ENCODE results near the gene KCNQ5.
"Not testable (repeated sequence)": the region's sequence is repeated elsewhere in the genome, so short reads cannot be mapped to it uniquely, and the experiment has no call there.

KCNQ5 gene

DNA sequence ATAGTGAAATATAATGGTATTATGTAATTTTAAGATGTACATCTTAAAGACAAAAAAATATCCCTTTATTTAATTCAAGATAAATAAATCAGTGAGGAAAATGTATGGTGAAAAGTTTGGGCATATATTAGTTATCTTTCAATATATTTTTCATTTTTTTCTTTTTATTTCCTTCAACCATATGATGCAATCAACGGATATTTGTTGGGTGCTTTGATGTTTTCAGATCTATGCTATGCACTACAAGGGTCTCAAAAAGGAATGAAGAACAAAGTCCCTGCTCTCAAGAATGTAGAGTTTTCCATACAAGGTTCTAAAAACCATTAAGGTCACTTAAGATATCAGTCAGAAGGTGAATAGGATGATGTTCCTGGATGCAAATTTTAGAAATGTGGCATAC, 345.5 kb downstream of the KCNQ5 start:
- DNase-seq = no peak

DNA sequence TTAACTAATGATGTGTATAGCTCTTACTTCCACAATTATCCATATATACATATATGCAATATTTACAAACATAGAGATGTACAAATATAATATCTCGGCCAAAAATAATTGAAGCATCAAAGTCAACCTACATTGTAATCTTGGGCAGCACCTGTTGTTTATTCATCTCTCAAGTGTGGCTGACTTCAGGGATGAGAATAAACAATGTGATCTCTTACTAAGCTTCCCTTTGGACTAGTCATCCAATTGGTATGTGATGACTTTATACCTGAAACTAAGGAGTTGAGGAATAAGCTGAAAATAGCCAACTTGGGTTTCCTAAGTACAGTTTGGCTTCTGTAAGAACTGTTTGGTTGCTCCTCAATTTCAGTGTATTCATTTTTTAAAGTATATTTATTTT, 346.8 kb downstream of the KCNQ5 start:
- DNase-seq = no peak

DNA sequence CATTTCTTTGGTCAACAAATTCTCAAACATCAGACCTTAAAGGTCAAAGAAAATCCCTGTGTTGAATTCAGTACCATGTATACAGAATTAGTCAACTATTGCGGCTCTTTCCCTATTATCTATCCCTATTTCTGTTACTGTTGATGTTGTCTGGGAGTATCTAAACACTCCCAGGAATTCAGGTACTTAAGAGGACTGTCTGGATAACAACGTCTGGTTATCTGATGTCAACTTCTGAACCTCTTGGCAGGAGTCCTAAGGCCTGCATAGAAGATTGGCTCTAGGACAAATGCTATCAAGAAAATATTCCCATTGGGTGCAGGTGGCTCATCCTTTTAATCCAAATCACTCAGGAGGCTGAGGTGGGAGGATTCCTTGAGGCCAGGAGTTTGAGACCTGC, 347.8 kb downstream of the KCNQ5 start:
- no peak for DNase-seq

DNA sequence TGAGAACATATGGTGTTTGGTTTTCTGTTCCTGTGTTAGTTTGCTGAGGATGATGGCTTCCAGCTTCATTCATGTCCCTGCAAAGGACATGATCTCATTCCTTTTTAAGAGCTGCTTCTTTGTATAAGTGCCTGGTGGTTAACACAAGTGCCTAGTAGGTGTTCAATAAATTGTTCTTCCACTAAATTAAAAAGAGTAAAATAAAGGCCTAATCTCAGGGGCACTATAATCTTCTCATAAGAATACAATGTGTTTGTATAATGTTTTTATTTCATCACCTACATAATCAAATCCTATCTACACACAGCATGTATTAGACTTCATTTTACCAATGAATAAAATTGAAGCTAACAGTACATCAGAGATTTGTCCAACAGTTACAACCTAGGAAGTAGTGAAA, 350.7 kb downstream of the KCNQ5 start:
- DNase-seq = no peak

DNA sequence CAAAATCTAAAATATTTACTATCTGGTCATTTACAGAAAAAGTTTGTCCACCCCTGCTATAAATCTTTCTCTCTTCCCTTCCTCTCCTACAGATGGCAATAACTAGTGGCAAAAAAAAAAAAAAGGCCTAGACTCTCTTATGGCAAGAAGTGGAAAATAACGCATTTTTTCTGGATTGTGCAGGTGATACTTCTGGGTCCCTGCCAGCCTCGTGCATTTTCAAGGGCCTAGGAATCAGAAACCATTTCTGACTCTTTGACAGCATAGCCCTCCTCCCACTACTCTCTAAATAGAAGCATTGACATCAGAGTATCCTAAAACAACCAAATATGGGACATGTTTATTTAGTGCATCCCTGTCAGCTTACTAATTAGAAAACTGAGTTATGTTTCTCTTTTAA, 352.4 kb downstream of the KCNQ5 start:
- no peak for DNase-seq

DNA sequence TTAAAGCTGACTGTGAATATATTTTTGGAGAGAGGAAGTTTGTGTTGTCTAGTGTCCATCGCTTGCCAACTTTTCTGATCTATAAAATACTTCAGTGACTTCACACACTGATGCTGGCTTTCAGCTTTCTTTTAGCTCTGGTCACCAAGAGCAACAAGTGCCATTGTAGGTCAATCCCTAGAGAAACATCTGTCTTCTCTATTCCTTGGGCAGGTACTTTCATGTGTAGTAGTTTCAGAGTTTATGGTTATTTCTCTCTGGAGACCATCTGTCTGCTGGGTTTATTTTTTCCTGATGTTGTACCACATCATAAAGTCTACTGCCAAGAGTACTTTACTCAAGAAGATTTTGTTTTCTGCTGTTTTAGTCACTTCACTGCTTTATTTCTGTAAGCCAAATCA, 353.5 kb downstream of the KCNQ5 start:
- no peak for DNase-seq

DNA sequence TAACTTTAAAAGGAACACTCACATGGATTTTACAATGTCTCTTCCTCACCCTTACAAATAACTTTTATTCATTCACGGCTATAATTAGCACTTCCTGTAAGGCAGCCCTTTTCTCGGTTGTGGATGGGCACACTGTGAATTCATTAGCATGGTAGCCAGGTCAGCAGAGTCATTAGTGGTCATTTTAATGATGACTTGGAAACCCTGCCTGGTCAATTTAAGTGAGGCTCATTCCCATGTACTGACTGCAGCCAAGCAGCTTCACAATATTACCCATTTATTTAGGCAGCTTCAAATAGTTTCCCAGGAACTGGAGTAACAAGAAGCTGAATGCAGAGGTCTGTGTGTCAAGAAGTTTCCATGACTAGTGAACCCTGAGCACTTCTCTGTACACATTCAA, 354.6 kb downstream of the KCNQ5 start:
- DNase-seq = no peak

DNA sequence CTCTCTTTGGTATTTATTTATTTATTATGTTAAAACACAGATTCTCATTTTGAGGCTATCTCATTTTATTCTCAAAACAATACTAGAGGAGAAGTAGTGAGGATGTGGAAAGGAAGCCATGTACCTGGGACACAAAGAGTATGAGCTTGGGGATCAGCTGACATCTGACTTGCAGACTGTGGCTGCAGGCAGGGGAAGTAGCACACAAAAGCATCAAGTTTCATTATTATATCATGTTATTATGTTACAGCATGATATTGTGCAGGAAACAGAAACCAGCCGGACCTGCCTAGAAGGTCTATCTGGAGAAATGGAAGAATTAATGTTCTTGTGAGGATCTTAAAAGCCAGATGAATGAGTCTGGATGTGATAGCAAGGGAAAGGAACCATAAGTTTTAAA, 355.2 kb downstream of the KCNQ5 start:
- DNase-seq = no peak

DNA sequence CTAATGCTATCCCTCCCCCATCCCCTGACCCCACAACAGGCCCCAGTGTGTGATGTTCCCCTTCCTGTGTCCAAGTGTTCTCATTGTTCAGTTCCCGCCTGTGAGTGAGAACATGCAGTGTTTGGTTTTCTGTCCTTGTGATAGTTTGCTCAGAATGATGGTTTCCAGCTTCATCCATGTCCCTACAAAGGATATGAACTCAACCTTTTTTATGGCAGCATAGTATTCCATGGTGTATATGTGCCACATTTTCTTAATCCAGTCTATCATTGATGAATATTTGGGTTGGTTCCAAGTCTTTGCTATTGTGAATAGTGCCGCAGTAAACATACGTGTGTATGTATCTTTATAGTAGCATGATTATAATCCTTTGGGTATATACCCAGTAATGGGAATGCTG, 356.9 kb downstream of the KCNQ5 start:
- not testable (repeated sequence) for DNase-seq

DNA sequence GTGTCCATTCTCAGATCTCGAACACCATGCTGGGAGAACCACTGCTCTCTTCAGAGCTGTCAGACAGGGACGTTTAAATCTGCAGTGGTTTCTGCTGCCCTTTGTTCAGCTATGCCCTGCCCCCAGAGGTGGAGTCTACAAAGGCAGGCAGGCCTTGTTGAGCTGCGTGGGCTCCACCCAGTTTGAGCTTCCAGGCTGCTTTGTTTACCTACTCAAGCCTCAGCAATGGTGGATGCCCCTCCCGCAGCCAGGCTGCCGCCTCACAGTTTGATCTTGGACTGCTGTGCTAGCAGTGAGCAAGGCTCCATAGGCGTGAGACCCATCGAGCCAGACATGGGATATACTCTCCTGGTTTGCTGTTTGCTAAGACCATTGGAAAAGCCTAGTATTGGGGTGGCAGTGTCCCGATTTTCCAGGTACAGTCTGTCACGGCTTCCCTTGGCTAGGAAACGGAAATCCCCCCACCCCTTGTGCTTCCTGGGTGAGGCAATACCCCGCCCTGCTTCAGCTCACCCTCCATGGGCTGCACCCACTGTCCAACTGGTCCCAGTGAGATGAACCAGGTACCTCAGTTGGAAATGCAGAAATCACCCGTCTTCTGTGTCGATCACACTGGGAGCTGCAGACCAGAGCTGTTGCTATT, 362.4 kb downstream of the KCNQ5 start:
- not testable (repeated sequence) for DNase-seq

DNA sequence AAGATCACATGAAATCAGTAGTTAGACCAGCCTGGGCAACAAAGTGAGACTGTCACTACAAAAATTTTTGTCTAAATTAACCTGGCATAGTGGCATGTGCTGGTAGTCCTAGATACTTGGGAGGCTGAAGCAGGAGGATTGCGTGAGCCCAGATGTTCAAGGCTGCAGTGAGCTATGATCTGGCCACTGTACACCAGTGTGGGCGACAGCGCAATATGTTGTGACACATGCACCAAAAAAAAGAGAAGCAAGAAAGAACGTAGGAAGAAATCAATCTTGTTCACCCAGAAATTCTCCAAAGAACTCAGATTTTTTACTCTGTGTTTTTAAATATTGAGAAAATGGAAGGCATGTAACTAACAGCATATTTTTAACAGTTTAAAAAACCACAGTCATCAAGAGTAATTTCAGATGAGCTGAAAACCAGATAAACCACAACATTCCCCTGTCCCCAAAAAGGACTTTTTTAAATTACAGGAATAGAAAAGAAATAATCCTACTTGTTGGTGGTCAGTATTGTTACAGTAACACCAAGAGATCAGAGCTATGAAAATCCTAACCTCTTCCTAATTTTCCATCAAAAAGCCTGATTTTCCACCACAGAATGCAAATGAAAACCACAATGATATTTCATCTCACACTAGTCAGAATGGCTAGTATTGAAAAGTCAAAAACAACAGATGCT, 363.3 kb downstream of the KCNQ5 start:
- DNase-seq = no peak

DNA sequence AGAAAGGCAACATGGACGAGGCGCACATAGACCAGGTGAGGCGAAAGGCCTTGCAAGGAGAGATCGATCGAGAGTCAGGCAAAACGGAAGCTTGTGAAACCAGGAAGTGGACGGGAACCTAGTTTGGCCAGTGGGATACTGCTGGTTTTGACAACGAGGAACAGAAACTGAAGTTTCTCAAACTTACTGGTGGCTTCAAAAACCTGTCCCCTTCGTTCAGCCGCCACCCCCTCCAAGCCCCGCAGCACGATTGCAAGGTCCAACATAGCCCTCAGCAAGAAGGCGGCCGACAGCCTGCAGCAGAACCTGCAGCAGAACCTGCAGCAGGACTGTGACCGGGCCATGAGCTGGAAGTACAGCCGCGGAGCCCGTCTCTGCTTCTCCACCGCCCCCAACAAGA, 365.4 kb downstream of the KCNQ5 start:
- DNase-seq = no peak

DNA sequence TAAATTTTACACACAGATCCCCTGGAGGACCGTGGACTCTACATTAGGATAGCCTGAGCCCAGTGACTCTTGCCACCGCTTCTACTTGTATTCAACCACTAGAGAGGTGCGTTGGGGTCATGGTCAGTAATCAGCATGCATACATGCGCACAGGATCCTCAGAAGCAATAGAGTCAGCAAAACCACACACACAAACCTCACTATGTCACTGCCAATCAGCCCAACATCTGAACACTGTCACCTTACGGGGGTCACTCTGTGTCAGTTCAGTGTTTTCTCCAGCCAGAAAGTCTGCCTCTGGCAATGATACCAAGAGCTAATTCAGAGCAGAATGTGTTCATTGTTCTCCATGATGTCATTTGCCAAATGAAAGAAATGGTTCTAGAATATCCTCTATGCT, 378.1 kb downstream of the KCNQ5 start:
- no peak for DNase-seq

DNA sequence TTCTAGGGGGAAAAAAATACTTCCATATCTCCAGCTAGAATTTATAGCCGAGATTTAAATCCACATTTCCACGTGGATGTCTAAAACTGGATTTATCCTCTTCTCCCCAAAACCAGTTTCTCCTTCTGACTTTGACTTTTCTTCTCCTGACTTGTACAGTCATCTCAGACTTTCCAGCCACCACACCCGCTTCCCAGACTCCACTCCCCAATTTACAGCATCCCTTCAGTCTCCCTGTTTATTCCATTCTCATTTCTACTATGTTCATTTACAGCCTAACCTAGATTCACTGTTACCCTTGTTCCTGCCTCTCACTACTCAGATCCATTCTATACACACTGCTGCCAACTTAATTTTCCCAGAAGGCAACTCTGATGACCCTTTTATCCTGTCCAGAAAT, 378.6 kb downstream of the KCNQ5 start:
- no peak for DNase-seq

DNA sequence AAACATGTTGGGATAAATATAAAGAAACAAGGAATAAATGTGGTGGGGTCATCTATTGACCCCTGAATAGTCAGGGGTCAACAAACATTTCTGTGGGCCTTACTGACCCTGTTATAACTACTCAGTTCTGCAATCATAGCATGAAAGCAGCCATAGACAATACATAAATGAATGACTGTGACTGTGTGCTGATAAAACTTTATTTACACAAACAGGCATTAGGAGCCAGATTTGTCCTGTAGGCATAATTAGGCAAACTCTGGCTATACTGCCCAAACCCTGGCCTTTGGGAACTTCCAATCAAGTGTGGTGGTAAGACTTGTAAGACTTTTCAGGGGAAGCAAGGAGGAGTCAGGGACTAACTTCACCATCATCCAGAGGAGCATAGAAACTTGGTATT, 380.7 kb downstream of the KCNQ5 start:
- no peak for DNase-seq

DNA sequence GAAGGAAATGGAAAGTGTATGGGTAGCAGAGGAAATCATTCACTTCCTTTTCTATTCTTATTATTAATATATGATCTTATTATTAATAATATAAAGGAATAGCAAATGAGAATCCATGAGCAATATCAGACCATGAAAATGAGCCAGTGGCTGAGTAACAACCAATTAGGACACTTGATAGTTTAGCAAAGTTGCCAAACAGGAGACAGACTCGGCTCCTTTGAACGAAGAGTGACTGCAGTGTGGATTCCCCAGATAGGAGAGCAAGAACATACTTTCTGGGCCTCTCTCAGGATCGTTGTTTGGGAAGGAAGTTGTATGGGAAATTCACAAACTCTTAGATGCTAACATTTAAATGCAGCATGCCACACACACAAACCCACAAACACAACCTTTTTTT, 381.4 kb downstream of the KCNQ5 start:
- DNase-seq = no peak

DNA sequence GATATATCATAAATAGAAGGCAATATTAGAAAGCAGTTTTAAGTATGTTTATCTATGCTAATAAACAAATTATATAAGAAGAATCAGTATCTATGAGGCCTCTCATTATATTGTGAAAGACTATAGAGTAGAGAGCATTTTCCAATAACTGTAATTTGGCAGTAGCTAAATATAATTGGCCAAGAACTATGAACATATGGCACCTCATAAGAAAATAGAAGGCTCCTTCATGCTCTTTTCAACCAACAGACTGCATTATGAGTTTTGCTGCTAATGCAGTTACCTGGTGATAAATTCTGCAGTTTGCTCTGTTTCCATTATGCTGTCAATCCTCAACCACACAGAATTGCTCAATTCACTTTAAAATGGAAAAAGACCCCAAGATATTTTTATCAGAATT, 382.4 kb downstream of the KCNQ5 start:
- DNase-seq = no peak

DNA sequence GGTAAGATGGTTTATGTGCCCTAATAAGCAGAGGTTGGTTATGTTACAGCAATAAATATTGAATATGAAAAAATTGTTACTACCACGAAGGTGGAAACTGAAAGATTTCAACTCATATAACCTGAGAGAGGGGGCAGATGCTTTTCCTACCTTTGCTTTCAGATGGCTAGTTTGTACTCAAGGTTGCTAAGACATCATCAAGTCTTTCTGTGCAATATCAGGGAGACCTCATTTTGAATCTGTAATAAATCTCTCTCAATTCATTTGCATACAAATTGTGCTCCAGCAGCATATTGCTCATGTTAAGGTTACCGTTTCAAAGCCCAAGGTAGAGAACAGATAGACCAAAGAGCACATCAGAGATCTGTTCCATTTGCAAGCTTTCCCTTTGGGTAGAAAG, 383.0 kb downstream of the KCNQ5 start:
- DNase-seq = no peak

DNA sequence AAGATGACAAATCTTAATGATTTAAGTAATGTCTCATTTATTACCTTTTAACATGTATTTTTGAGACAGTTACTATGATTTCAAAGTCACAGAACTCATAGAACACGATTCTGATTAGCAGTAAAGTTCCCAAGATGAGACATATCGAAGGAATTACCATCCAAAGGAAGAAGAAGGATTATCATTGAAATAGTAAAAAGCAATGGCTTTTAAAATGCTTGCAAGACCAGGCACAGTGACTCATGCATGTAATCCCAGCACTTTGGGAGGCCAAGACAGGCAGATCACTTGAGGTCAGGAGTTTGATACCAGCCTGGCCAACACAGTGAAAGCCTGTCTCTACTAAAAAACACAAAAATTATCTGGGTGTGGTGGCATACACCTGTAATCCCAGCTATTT, 384.3 kb downstream of the KCNQ5 start:
- DNase-seq = no peak

DNA sequence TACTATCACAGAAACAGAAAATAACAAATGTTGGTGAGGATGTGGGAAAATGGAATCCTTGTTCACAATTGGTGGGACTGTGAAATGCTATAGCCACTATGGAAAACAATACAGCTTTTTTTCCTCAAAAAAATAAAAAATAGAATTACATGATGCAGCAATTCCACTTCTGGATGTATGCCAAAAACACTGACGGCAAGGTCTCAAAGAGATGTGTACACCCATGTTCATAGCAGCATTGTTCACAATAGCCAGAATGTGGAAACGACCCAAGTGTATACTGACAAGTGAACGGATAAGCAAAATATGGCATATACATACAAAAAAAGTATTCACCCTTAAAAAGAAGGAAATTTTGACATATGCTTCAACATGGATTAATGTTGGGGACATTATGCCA, 390.1 kb downstream of the KCNQ5 start:
- DNase-seq = no peak

DNA sequence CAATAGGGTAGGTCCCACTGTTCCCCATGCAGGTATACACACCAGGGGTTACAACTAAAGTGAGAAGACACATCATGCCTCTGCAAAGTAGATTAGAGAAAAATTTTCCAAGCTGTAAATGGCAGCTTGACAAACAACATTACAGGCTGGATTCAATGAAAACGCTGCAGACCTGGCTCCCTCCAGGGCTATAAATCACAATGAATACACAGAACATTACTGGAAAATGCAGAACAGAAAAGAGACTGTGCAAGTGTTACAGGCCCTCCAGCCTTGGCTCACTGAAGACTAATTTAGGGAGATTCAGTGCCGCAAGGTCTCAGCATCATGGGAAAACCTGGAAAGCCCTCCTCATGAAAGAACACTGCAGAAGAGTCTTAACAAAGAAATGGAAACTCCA, 395.6 kb downstream of the KCNQ5 start:
- DNase-seq = no peak

DNA sequence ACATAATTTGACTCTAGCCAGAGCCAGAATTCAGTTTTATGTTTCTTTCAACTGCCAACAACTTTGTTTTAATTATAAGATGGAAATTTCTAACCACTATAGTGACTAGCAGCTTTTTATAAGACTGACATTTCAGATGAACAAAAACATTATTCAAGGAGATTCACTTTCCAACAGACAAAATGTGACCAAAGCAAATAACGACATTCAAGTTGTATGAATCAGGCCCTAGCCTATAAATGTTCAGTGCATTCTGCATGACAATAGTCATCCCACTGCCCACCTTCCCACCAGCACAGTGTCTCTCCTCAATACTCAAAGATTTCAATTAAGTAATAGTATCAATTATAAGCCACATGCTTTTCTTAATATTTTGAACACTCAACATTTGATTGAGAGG, 402.7 kb downstream of the KCNQ5 start:
- no peak for DNase-seq

DNA sequence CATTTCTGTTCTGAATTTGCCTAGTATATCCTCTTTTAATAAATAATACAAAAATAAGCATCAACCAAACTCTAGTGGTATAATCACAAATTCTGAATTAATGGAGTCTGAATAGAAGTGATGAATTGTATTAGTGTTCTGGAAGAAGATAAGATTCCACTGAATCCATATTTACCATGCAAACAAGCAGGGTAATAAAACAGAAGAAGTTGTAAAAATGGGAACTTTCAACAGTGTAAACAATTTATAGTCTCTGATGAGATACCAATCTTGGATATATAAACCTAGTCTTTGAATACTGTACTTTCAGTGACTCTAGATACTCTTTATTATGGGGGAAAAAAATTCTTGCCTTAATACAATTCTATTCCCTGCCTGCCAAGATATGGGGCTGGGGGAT, 405.8 kb downstream of the KCNQ5 start:
- no peak for DNase-seq

DNA sequence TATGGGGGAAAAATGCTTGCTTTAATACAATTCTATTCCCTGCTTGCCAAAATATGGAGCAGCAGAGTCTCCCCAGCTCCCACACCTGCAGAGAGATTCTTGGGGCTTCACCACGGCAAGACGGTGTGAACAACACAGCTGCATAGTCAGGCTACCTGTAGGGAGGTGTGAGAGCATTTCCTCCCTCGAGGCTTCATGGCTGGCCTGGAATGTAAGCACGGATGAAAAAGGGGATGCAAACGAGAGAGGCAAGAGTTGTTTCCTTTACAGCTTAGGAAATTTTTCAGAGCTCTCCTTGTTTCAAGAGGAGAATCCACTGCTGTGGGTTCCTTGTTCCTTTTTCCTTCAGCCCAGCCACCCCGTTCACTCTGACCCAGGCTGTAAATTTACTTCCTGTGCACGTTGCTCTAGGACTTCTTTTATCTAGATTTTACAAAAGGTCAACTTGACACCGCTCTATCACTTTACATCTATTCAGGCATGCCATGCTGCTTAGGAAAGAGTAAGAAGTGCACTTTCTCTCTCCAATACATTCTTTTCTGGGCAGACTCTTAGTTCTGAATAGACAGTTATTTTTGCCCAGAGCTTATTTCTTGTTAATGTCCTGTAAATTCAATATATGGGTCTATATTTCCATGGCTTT, 406.4 kb downstream of the KCNQ5 start:
- DNase-seq = no peak
